K562 (cell line): Measurements from ENCODE around the gene SPTBN4. TPM values are rescaled to one million over a fixed set of nuclear protein-coding genes. Genes with fewer than 3 reads are reported as not detected.
A peak's percentile ranks its signal among the peaks of the same experiment; 100 is the strongest.

Experiments used
- BHLHE40 ChIP-seq: IDR thresholded peaks from 2 replicates; pipeline ENCODE4 v1.6.1; 2011; ENCODE audit warnings: low read length, improper control_type of control experiment
- GTF2F1 ChIP-seq: IDR thresholded peaks from 2 replicates; pipeline ENCODE4 v1.6.1; 2011; ENCODE audit warnings: low read depth, low read length, improper control_type of control experiment
- HMG20B ChIP-seq: fragments of 250-450 bp; sonication (Bioruptor Pico); IDR thresholded peaks from 2 replicates; pipeline ENCODE4 v1.5.0; 2021; ENCODE audit warnings: mild to moderate bottlenecking
- HNRNPL ChIP-seq: fragments of 200-400 bp; formaldehyde crosslinking; IDR thresholded peaks from 2 replicates; pipeline ENCODE4 v1.6.1; 2017; ENCODE audit warnings: low read depth, mild to moderate bottlenecking, low read length
- HOXB6 ChIP-seq: fragments of 250-450 bp; sonication (Bioruptor Pico); IDR thresholded peaks from 2 replicates; pipeline ENCODE4 v1.5.1; 2022; ENCODE audit warnings: mild to moderate bottlenecking, borderline replicate concordance
- NR1H2 ChIP-seq: sonication (generic); formaldehyde crosslinking; IDR thresholded peaks from 2 replicates; pipeline ENCODE4 v1.4.0; 2020; ENCODE audit warnings: mild to moderate bottlenecking, missing genetic modification reagents
- RERE ChIP-seq: sonication (generic); formaldehyde crosslinking; IDR thresholded peaks from 2 replicates; pipeline ENCODE4 v1.8.0; 2023; ENCODE audit warnings: missing genetic modification reagents, mild to moderate bottlenecking, borderline replicate concordance
- TCF7 ChIP-seq: sonication (generic); IDR thresholded peaks from 2 replicates; pipeline ENCODE4 v1.6.1; 2016; ENCODE audit warnings: antibody characterized with exemption, borderline replicate concordance
- ZFP36 ChIP-seq: fragments of 150-350 bp; IDR thresholded peaks from 2 replicates; pipeline ENCODE4 v1.6.1; 2018; ENCODE audit warnings: low read length, low read depth; ENCODE audit not compliant: partially characterized antibody
- ZMIZ1 ChIP-seq, 2 experiments: fragments of 150-350 bp in 1 of 2; IDR thresholded peaks; 2 replicates each; pipeline ENCODE4 v1.6.1; 2012 to 2016; ENCODE audit warnings: low read depth in 2 of 2, low read length in 2 of 2, mild to moderate bottlenecking in 1 of 2, moderate library complexity in 1 of 2
- ZNF224 ChIP-seq: sonication (generic); formaldehyde crosslinking; IDR thresholded peaks from 2 replicates; pipeline ENCODE4 v1.8.0; 2022; ENCODE audit warnings: mild to moderate bottlenecking, missing genetic modification reagents
- ZNF609 ChIP-seq: sonication (generic); formaldehyde crosslinking; IDR thresholded peaks from 2 replicates; pipeline ENCODE4 v1.8.1; 2023; ENCODE audit warnings: missing genetic modification reagents, mild to moderate bottlenecking, borderline replicate concordance
- ZNF695 ChIP-seq: fragments of 450-650 bp; formaldehyde crosslinking; IDR thresholded peaks from 2 replicates; pipeline ENCODE4 v1.4.0; 2020; ENCODE audit warnings: mild to moderate bottlenecking, moderate library complexity
- polyA plus RNA-seq, 8 experiments: library from polyadenylated mRNA; depleted of rRNA in 4 of 8; stranded (reverse) in 5 of 8; unstranded in 3 of 8; fragments of >200 nt; fragmentation: Nextera tagmentation in 2 of 8; fragmentation: Illumina TruSeq in 1 of 8; extraction: Ambion mirVana in 2 of 8; extraction: Trizol in 1 of 8; gene quantifications; 2 replicates each; pipeline versions ENCODE4 v1.2.1 to v1.2.3, GENCODE V29; 2011 to 2014; ENCODE audit warnings: inconsistent platforms in 1 of 8, missing spikeins in 1 of 8
- total RNA-seq, 7 experiments: library from RNA; depleted of rRNA in 6 of 7; stranded (reverse); fragments of >200 nt in 6 of 7; fragmentation: Illumina TruSeq in 2 of 7; extraction: Trizol in 2 of 7; gene quantifications; 2 replicates each; pipeline versions ENCODE4 v1.2.1 to v1.2.3, GENCODE V29; 2011 to 2021; ENCODE audit warnings: low replicate concordance in 1 of 7

The SPTBN4 gene
- total and polyA plus RNA-seq, 9 of the 15 experiments (the other 6 are each of a cell fraction or from before 2014, with no cell fraction given), result 0.01 to 1.5 (median 0.86) TPM

- TF ChIP-seq NR1H2 (CRISPR knock-in tag) (no peak), BHLHE40 (peak; percentile 90), ZNF609 (CRISPR knock-in tag) (0 out of 2 replicates have a peak, but pooled peaks have one; percentile 74), TCF7 (peak; percentile 1; the same call in 1 of the 2 replicates), ZFP36 (no peak), ZNF224 (0 out of 2 replicates have a peak, but pooled peaks have one; percentile 16), HOXB6 (CRISPR knock-in tag) (no peak), GTF2F1 (no peak), ZNF695 (CRISPR knock-in tag) (0 out of 2 replicates have a peak, but pooled peaks have one; percentile 55), ZMIZ1 (IDR thresholded peaks at IDR 0.05; ENCODE audit: low read depth in 2 of 2, low read length in 2 of 2) (no peak), HMG20B (no peak), HNRNPL (no peak), RERE (no peak)
These were observed 399 bp upstream of the SPTBN4 start (continued) for GRCh38 chr19:40466219-40466984.
